ENCODE measurements around the gene AGAP5. TPM values are rescaled to one million over a fixed set of nuclear protein-coding genes. Genes with fewer than 3 reads are reported as not detected.
"Not testable (repeated sequence)": the region's sequence is repeated elsewhere in the genome, so short reads cannot be mapped to it uniquely, and the experiment has no call there.

Gene AGAP5
- 2.0 and 2.3 TPM in 2 replicates for total RNA-seq (2014; rRNA removed; shearing (Covaris generic))
- polyA plus RNA-seq (2015; cell fraction: cytosol; rRNA removed): 0.83 and 2.1 TPM in 2 replicates
- polyA plus RNA-seq (2015; cell fraction: nucleus; rRNA removed): 30.7 and 38.5 TPM in 2 replicates

DNA sequence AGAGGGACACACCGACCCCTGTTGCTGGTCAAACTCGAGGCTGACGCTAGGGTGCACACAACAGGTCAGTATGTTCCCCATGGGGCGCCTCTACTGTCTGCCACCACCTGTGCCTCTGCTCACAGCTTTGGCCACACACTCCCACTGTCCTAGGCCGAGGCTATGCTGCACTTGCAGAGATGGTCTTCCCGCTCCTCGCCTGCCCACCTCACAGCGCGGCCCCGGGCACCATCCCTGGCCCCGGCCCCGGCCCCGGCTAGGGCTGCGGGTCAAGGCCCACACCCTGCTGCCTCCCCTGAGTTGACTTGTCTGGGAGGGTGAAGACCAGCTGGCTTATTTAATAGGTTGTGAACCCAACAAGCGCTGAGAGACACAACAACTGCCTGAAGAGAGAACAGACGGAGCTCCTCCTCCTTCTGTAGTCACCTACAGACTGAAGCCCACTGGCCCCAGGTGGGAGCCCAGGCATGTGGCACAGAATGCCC, at the start of gene AGAP5:
AGAP5 (minus strand) TSS at position 435 of the 485 bp plus-strand sequence; CDS start at position 81, 354 bp downstream.
- in situ Hi-C loops (cut with HindIII; ENCODE audit: low pct_unique_long_range_greater_than_20kb, low sequenced_read_pairs); DNase-seq (ENCODE audit: low read depth, low spot score): not testable (repeated sequence)

DNA sequence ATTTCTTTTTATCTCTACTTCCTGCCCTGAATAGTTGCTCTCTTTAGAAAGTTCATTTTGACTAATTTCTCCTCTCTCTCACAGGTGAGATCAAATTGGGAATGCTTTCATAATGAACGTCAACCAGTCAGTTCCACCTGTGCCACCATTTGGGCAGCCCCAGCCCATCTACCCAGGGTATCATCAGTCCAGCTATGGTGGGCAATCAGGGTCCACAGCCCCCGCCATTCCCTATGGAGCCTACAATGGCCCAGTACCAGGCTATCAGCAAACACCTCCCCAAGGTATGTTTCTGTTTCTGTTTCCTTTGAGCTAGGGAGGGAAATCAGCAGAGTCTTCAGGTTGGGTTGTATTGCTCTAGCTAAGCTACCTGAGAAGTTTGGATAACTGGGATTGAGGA, 48.8 kb upstream of the AGAP5 start:
- in situ Hi-C loops (cut with HindIII; ENCODE audit: low pct_unique_long_range_greater_than_20kb, low sequenced_read_pairs): no loop called here
- DNase-seq (ENCODE audit: low read depth, low spot score): no peak

DNA sequence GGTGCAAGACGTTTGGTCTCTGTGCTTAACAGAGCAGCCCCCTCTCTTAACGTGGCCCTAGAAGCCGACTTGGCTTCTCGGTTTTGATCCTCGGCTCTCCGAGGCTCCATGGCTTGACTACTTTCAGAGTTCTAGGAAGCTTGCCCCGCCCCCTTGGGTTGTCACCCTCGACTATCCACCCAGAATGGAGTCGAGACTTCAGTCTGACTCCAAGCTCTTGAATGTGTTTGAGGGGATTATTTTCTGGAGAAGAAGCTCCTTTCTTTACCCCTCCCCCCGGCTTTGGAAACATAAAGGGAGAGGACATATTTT, 46.7 kb upstream of the AGAP5 start:
- DNase-seq (ENCODE audit: low read depth, low spot score): peak; percentile 57
- in situ Hi-C loops (cut with HindIII; ENCODE audit: low pct_unique_long_range_greater_than_20kb, low sequenced_read_pairs): no loop called here

DNA sequence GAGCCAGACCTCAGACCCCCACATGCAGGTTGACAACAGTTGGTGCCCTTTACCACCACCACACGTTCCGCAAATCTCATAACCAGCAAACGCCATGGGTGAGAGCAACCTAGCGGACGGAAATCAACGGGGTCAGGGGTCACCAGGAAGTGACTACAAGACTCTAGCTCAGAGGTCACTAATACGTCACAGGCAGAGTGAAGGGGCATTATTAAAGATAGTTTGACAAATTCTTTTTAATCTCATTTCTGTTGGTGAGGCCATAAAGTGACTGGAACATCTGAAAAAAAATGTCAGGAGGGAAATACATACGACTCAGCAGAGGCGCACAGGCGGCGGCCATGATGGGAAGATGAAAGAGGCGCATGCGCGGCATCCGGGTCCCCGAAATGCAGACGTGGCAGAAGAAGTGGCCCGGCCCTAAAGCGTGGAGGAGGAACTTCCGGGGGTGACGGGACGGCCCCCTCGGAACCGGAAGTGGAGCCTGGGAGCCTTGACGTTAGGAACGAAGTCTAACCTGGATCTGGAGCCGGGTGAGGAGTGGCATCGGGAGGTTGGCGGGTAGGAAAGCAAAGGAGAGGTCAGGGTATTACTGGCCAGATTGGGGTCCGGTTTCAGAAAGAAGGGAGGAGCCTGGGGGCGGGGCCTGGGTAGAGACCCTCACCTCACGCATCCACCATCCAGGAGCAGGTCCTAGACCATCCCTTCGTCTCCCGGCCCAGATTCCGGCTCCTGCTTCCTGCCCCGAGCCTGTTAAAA, 46.2 kb upstream of the AGAP5 start, which contains the start of gene SEC24C:
SEC24C (plus strand) TSS at position 468 of the 759 bp plus-strand sequence. CDS start 2,461 bp downstream, outside the sequence.
- in situ Hi-C loops (cut with HindIII; ENCODE audit: low pct_unique_long_range_greater_than_20kb, low sequenced_read_pairs): no loop called here

DNA sequence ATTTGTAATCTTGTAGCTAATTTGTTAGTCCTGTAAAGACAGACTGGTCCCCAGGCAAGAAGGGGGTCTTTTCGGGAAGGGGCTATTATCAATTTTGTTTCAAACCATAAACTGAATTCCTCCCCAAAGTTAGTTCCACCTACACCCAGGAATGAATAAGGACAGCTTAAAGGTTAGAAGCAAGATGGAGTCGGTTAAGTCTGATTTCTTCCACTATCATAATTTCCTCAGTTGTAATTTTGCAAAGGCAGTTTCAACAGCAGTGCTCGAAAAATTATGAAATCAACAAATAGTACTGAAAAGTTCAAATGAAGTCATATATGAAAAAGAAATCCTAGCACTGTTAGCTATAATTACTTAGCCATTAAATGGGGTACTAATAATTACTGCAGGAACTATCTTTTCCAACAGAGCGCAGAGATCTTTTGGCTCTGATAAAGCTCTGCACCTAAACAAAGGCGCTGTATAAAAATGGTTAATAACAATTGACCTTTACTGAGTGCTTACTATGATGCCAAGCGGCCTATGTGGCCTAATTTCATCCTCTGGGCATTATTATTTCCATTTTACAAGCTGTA, 45.5 kb upstream of the AGAP5 start:
- in situ Hi-C loops (cut with HindIII; ENCODE audit: low pct_unique_long_range_greater_than_20kb, low sequenced_read_pairs): no loop called here
- DNase-seq (ENCODE audit: low read depth, low spot score): no peak

More for the DNA sequence above, 46.2 kb upstream of the AGAP5 start, which contains the start of gene SEC24C:
- DNase-seq (ENCODE audit: low read depth, low spot score): peak; percentile 93

DNA sequence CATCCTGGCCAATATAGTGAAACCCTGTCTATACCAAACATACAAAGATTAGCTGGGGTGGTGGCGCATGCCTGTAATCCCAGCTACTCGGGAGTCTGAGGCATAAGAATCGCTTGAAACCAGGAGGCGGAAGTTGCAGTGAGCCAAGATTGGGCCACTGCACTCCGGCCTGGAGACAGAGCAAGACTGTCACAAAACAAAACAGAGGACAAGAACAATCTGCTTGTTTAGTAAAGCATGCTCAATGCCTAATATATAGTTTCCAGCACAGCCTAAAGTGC, 44.5 kb upstream of the AGAP5 start:
- in situ Hi-C loops (cut with HindIII; ENCODE audit: low pct_unique_long_range_greater_than_20kb, low sequenced_read_pairs): no loop called here
- DNase-seq (ENCODE audit: low read depth, low spot score): no peak

DNA sequence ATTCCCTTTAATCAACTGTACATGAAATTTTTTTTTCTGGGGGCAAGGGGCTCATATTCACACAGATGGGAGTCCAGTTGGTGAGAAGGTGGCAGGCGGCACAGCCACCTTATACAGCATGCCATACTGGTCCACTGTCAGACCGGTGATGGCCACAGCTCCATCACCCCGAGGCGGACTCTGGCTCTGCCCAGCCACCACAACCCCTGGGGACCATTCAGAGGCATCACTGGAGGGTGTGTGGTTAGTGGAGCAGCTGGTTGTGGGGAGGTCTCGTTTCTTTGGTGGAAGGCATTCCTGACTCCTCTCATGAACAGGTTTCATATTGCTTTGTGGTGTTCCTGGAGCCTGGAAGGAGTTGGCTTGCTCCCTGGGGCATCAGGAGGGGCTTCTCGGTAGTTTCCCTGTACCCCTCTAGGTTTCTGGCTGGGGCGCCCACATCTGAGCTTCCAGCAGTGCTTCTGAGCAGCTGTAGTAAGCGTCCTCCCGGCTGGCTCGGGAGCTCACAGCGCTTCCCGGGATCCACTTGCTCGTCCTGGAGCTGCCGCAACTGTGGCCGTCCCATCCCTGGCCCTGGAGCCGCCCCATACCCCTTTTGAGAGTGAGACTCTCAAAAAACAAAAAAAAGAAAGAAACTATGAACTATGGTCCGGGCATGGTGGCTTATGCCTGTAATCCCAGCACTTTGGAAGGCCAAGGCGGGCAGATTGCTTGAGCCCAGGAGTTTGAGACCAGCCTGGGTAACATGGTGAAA, 42.8 kb upstream of the AGAP5 start:
- in situ Hi-C loops (cut with HindIII; ENCODE audit: low pct_unique_long_range_greater_than_20kb, low sequenced_read_pairs); DNase-seq (ENCODE audit: low read depth, low spot score): not testable (repeated sequence)

DNA sequence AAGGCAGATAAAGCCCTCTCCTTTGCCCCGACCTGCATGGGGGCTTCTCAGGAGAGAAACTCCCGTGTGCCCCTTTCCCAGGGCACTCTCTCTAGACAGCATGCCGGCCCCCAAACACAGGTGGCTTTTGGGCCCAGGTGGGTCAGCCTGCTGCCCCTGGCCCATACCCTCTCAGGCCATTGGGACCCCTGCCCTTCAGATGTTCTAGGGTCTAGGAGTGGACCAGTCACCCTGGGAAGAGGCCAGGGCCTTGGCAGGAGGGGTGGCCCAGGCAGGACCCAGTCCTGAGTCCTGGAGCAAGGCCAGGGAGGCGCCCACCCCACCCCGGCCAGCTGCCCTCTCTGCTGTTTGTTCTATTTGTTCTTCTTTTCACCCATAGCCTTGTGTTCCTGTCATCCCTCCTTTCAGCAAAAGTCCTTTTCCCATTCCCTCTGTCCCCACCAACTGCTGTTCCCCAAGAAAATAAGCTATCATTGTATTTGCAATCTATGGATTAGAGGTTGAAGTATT, 36.9 kb upstream of the AGAP5 start:
- DNase-seq (ENCODE audit: low read depth, low spot score): no peak
- in situ Hi-C loops (cut with HindIII; ENCODE audit: low pct_unique_long_range_greater_than_20kb, low sequenced_read_pairs): no loop called here

- in situ Hi-C loops (cut with HindIII; ENCODE audit: low pct_unique_long_range_greater_than_20kb, low sequenced_read_pairs): no loop called here
- no peak for DNase-seq (ENCODE audit: low read depth, low spot score)
Measured at GRCh38 chr10:73734028-73734720, 36.3 kb upstream of the AGAP5 start.

DNA sequence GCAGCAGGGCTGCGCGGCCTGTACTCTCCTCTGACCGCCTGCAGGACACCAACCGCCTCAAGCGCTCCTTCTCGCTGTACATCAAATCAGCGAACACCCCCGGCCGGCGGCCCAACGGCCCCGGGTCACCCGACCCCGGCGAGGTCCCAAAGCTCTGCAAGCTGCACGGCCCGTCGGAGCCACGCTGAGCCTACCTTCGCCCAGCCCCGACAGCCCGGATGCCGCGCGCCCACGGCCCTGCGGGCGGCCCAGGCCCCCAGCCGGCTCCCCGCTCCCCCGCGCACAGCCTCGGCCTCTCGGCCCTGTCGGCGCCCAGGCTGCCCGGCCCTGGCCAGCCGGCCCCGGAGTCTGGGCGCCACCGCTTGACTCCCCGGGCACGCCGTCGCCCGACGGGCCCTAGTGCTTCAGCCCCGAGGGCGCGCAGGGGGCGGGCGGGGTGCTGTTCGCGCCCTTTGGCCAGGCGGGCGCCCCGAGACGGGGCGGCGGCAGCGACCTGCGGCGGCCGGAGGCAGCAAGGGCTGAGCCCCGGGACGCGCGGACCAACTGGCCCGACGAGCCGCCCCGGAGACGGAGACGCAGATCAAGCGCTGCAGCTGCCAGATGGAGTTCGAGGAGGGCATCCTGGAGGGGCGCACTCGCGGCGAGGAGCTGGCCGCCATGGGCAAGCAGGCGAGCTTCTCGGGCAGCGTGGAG, 35.2 kb upstream of the AGAP5 start:
- in situ Hi-C loops (cut with HindIII; ENCODE audit: low pct_unique_long_range_greater_than_20kb, low sequenced_read_pairs): no loop called here
- no peak for DNase-seq (ENCODE audit: low read depth, low spot score)

GRCh38 chr10:73732426-73732825, 34.5 kb upstream of the AGAP5 start:
- no peak for DNase-seq (ENCODE audit: low read depth, low spot score)
- in situ Hi-C loops (cut with HindIII; ENCODE audit: low pct_unique_long_range_greater_than_20kb, low sequenced_read_pairs): no loop called here

GRCh38 chr10:73731588-73732375, 33.9 kb upstream of the AGAP5 start:
- in situ Hi-C loops (cut with HindIII; ENCODE audit: low pct_unique_long_range_greater_than_20kb, low sequenced_read_pairs): no loop called here
- no peak for DNase-seq (ENCODE audit: low read depth, low spot score)

DNA sequence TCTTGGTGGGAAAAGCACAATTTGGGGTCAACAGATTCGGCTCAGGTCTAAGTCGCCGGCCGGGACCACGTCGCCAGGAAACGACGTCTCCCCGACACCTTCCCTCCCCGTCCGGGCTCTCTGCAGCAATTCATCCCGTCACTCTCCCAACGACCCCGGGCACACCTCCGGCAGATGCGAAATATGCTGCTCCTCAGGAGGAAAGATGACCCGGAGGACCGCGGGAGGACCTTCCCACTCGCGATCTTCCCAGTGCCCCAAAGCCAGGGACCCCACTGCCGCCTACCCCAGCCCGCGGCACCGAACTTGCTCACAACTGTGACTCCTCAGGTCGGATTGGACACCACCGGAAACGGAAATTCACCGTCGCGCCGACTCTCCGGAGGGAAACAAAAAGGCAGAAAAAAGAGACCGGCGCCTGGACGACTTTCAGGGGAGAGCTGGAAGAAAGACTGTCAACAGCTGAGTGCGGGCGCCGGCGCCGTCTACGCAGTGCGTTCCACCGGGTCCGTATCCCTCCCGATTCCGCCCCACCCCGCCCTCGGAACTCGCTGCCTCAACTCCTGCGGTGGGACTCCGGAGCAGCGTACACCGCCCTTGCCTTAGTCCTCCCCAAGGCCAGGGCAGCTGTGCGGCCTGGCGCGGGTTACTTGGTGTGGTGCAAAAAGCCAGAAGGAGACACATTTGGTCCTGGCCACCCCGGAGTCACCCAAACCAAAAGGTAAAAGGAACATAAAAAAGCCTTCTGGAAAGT, 32.4 kb upstream of the AGAP5 start:
- DNase-seq (ENCODE audit: low read depth, low spot score): peak; percentile 91
- in situ Hi-C loops (cut with HindIII; ENCODE audit: low pct_unique_long_range_greater_than_20kb, low sequenced_read_pairs): no loop called here

GRCh38 chr10:73729781-73730152, 31.9 kb upstream of the AGAP5 start:
- DNase-seq (ENCODE audit: low read depth, low spot score); in situ Hi-C loops (cut with HindIII; ENCODE audit: low pct_unique_long_range_greater_than_20kb, low sequenced_read_pairs): not testable (repeated sequence)

GRCh38 chr10:73723516-73723915, 25.6 kb upstream of the AGAP5 start:
- in situ Hi-C loops (cut with HindIII; ENCODE audit: low pct_unique_long_range_greater_than_20kb, low sequenced_read_pairs): no loop called here

GRCh38 chr10:73720561-73720960, 22.7 kb upstream of the AGAP5 start:
- DNase-seq (ENCODE audit: low read depth, low spot score); in situ Hi-C loops (cut with HindIII; ENCODE audit: low pct_unique_long_range_greater_than_20kb, low sequenced_read_pairs): not testable (repeated sequence)

More at GRCh38 chr10:73723516-73723915, 25.6 kb upstream of the AGAP5 start:
- no peak for DNase-seq (ENCODE audit: low read depth, low spot score)

All from SK-MEL-5 (cell line).